Dermis microvascular lymphatic vessel endothelial cell (primary cell): Measurements from ENCODE around the gene C12orf57. TPM values are rescaled to one million over a fixed set of nuclear protein-coding genes. Genes with fewer than 3 reads are reported as not detected.

ENCODE experiments used
- DNase-seq, 2 donors: peaks; one replicate each; pipeline versions ENCODE4 v3.0.0 to v3.0.0-alpha.2; 2010; ENCODE audit warnings: low read depth in 2 of 2
- total RNA-seq: library from RNA; depleted of rRNA; stranded (reverse); fragments of >200 nt; gene quantifications from 2 replicates; pipeline ENCODE4 v1.2.1, GENCODE V29; 2014

Gene C12orf57
- total RNA-seq, 1 donor from 2014 or later: 88.7 TPM

DNA sequence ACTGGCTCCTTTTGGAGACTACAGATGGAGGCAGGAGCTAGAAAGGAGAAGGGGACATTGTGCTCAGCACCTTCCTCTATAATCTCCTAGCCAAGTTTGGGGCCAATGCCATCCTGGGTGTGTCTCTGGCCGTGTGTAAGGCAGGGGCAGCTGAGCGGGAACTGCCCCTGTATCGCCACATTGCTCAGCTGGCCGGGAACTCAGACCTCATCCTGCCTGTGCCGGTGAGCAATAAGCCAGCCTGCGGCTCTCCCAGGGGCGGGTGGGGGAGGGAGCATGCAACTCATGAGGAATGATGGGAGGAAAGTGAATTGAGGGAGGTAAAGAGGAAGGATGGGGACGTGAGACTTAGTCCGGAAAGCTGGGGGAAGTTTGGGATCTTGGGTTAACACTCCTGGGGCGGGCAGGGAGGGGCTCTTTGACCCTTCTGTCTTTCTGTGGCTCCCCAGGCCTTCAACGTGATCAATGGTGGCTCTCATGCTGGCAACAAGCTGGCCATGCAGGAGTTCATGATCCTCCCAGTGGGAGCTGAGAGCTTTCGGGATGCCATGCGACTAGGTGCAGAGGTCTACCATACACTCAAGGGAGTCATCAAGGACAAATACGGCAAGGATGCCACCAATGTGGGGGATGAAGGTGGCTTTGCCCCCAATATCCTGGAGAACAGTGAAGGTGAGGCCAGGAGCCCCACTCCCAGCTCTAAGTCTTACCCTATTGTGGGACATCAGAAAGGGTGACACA lies 26.2 kb upstream of the C12orf57 start:
- no peak for DNase-seq

DNA sequence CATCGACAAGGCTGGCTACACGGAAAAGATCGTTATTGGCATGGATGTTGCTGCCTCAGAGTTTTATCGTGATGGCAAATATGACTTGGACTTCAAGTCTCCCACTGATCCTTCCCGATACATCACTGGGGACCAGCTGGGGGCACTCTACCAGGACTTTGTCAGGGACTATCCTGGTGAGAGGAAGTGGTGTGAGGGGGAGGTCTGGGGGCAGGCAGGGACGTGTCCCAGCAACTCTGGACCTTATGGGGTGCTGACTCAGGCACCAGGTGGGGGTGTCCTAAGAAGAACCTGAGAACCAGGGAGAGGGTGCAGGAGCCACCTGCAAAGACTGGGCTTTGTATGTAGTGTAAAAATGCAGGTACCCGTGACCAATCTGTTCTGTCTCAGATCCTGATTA lies 24.2 kb upstream of the C12orf57 start:
- DNase-seq: no peak

DNA sequence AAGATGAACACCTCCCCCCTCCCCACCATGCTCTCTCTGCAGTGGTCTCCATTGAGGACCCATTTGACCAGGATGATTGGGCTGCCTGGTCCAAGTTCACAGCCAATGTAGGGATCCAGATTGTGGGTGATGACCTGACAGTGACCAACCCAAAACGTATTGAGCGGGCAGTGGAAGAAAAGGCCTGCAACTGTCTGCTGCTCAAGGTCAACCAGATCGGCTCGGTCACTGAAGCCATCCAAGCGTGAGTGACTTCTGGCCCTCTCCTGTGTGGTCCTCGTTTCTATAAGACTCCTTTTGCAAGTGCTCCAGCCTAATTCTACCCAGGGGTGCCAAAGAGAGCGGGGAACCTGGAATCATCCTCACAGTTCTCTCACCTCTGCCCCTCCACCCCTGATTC lies 22.3 kb upstream of the C12orf57 start:
- DNase-seq: no peak

- no peak for DNase-seq
These were observed 21.6 kb upstream of the C12orf57 start for GRCh38 chr12:6921996-6922946.

DNA sequence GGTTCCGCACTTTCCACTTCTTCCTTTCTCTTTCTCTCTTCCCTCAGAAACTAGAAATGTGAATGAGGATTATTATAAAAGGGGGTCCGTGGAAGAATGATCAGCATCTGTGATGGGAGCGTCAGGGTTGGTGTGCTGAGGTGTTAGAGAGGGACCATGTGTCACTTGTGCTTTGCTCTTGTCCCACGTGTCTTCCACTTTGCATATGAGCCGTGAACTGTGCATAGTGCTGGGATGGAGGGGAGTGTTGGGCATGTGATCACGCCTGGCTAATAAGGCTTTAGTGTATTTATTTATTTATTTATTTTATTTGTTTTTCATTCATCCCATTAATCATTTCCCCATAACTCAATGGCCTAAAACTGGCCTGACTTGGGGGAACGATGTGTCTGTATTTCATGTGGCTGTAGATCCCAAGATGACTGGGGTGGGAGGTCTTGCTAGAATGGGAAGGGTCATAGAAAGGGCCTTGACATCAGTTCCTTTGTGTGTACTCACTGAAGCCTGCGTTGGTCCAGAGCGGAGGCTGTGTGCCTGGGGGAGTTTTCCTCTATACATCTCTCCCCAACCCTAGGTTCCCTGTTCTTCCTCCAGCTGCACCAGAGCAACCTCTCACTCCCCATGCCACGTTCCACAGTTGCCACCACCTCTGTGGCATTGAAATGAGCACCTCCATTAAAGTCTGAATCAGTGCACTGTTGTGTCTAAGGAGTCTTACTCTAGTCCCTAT lies 20.7 kb upstream of the C12orf57 start:
- no peak for DNase-seq

DNA sequence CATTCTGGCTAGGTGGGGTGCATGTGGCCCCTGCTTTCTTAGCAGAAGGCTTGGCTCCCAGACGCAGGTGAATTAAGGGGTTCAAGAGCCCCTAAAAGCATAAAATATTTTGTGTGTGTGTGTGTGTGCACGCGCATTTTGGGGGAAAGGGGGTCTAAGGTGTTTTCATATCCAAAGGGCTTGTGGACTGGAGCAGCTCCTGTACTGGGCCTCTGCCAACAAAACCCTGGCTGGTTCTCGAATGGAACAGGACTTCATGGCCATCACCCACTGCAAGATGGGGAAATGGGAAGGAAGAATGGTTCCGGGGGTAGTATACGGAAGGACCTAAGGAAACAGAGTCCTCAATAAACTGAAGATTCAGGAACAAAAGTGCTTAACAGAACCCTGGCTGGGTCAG lies 20.0 kb upstream of the C12orf57 start:
- DNase-seq: no peak

- DNase-seq: no peak
These were observed 18.6 kb upstream of the C12orf57 start for GRCh38 chr12:6925239-6925539.

DNA sequence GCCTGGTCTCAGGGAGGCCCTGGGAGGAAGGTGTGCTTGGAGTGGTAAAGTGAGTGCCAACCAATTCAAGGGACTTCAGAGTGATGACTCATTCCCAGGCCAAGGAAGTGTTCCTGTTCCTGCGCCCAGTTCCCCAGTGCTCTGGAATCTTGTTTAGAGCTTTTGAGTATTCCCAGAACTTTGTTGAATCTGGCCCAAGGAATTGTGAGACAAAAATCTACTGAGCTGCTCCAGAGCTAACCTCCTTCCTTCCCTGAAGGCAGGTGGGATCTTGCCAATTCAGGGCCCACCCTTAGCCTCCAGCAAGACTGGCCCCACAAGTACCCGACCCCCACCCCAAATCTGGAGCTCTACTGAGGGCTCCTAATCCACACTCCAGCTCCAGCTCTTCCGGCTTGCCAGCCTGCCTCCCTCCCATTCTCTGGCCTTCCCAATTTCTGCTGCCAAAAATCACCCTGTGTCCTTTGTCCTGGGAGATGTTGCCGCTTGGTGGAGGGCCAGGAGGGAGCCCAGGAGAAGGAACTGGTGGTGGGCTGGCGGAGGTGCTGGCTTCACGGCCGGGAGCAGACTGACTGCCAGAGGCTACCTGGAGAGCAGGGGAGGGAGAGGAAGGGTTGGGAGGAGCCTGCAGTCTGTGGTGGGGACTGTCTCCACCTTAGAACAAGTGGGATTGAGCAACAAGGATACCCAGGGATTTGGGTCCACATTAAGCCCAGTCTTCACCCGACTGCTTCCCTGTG lies 18.1 kb upstream of the C12orf57 start:
- peak in 1 of 2 donors; percentile 72 for DNase-seq

- peak; percentile 36 to 75 for DNase-seq
These were observed 16.3 kb upstream of the C12orf57 start, which contains the start of gene ATN1 for GRCh38 chr12:6927379-6928021. ATN1 (plus strand) TSS chr12:6927959; CDS start chr12:6934002, 6,043 bp downstream.

DNA sequence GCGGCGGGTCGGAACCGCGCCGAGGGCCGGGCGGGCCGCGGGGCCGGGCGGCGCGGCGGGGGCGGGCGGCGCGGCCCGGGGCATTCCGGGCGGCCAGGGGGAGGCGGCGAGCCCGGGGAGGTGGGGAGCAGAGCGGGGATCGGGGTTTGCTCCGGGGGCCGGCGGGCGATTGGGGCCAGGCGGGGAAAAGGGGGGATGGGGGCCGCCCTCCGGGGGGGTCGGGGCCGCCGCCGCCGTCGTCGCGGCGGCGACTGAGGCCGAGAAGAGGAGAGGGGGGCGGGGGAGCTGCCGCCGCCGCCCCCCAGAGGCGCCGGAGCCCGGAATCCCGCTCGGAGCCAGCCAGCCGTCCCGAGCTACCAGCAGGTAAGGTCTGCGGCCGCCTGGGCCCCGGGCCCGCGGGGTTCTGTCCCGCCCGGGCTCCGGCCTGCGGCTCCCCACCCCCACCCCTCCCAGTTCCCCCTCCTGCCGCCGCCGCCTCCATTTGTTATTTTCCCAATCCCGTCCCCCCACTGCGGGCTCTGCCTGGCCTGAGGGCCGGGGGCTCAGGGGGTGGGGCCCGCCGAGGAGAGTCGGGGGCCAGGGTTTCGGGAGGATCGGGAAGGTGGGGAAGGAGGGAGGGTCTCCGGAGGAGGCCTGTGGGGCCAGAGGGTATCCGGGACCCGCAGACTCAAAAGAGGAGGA lies 15.7 kb upstream of the C12orf57 start:
- no peak for DNase-seq

GRCh38 chr12:6928703-6929407 lies 15.0 kb upstream of the C12orf57 start:
- DNase-seq: no peak

- DNase-seq: no peak
These were observed 14.1 kb upstream of the C12orf57 start for GRCh38 chr12:6929466-6930452.

DNA sequence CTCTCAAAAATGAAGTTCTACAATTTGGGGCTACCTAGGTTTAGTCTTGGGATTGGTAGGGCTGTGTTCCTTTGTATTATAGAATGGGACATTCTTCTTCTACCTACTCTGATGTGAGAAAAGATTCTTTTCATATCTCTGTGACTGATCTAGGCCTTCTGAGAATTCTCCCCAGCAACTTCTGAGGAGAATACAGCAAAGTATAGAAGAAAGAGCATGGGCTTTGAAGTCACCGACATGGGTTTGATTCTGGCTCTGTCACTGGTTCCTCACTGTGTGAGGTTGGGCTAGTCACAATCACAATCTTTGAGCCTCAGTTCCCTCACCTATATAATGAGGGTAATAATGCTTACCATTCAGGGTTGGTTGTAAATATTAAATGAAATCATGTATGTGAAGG lies 11.1 kb upstream of the C12orf57 start:
- DNase-seq: no peak

GRCh38 chr12:6934110-6934509 lies 9.7 kb upstream of the C12orf57 start:
- peak; percentile 32 to 76 for DNase-seq

- no peak for DNase-seq
These were observed 8.2 kb upstream of the C12orf57 start for GRCh38 chr12:6935371-6936193.

DNA sequence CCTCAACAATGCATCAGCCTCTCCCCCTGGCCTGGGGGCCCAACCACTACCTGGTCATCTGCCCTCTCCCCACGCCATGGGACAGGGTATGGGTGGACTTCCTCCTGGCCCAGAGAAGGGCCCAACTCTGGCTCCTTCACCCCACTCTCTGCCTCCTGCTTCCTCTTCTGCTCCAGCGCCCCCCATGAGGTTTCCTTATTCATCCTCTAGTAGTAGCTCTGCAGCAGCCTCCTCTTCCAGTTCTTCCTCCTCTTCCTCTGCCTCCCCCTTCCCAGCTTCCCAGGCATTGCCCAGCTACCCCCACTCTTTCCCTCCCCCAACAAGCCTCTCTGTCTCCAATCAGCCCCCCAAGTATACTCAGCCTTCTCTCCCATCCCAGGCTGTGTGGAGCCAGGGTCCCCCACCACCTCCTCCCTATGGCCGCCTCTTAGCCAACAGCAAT lies 7.6 kb upstream of the C12orf57 start:
- DNase-seq: no peak
